ENCODE measurements around the gene MRC1. TPM values are rescaled to one million over a fixed set of nuclear protein-coding genes. Genes with fewer than 3 reads are reported as not detected.
A peak's percentile ranks its signal among the peaks of the same experiment; 100 is the strongest.

Gene MRC1
- total and polyA plus RNA-seq, 5 experiments from 2014 or later, result 1.2 to 1.3 TPM; not detected in 3

DNA sequence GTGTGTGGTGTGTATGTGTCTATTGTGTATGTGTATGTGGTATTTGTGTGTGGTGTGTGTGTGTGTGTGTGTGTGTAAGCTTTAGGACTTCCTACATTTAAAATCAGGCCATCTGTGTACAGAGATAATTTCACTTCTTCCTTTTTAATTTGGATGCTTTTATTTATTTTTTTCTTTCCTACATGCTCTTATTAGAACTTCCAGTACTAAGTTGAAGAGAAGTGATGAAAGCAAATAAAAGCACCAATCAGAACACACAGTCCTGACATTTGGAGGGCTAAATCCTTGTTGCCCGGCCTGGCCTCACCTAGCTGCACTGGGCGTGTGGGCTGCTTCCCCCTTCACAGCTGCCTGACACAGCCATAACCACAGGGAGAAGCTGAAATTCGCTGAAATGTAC is 3.8 kb upstream of the MRC1 start:
- Mint-ChIP-seq H3K27me3 (peaks cover 2 to 18% (median 13%) of the 10 kb centered on the region in 5 donors), H3K36me3 (no peaks in the 10 kb centered on the region), H3K4me3 (no peak overlapping the region), H3K4me1 (peaks cover 0 to 11% (median 4%) of the 10 kb centered on the region in 4 donors), H3K27ac (no peak overlapping the region), H3K9me3 (peaks cover 0 to 7% (median 0%) of the 10 kb centered on the region in 9 donors)
- ATAC-seq (no peak), DNase-seq (no peak)
- POLR2A ChIA-PET, result no interaction called here

DNA sequence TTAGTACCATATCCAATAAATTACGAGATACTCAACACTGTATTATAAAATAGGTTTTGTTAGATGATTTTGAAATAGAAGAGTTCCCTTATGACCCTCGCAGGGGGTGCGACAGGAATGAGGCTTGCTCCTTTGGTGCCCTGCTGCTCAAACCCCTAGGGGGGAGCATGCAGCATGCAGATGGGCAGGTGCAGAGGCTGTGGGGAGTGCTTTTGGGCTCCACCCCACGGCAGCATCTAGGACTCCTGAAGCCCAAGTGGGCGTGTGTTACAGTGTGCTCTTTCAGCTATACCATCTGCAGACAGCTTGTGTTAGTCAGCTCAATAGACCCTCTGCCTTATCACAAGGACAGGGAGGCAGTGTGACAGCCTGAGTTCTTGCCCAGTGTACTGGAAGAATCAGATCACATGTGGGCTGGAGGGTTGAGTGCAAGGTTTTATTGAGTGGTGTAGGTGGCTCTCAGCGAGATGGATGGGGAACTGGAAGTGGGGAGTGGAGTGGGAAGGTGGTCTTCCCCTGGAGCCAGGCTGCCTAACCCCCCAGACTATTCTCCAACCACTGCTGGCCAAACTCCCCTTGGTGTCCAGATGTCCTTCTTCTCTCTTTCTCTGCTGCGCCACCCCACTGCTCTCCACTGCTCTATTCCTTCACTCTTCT is 3.1 kb upstream of the MRC1 start:
- POLR2A ChIA-PET, result no interaction called here
- H3K36me3 Mint-ChIP-seq, result no peaks in the 10 kb centered on the region
- peaks cover 0 to 11% (median 5%) of the 10 kb centered on the region in 4 donors for H3K4me1 Mint-ChIP-seq
- H3K4me3 Mint-ChIP-seq, result no peak overlapping the region
- DNase-seq (peak in 1 of 10 donors; percentile 5), ATAC-seq (peak in 1 of 2 donors; percentile 36)
- no peak overlapping the region for H3K27ac Mint-ChIP-seq
- peaks cover 2 to 25% (median 15%) of the 10 kb centered on the region in 5 donors for H3K27me3 Mint-ChIP-seq
- peaks cover 0 to 7% (median 0%) of the 10 kb centered on the region in 9 donors for H3K9me3 Mint-ChIP-seq

DNA sequence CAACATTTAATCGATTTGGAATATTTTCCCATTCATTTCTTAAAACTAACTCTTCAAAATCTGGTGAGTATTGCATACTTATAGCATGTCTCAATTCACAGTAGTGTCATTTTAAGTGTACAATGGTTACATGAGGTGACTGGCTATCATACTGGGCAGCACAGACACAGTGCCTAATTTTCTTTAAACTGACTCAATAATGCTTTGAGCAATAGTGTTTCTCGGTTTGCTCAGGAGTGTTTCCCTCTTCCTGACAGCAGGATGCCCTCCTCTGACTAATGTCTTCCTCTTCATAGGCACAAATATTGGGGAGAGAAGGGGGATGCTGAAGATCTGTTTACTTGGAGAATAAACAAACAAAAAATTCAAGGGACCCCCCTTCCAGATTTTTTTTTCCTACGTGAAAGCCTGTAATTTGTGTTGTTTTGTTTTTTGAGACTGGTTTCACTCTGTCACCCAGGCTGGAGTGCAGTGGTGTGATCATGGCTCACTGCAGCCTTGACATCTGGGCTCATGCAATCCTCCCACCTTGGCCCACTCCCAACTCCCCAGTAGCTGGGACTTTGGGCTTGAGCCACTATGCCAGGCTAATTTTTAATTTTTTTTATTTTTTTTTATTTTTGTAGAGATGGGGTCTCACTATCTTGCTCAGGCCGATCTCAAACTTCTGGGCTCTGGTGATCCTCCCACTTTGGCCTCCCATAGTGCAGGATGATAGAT is 2.2 kb downstream of the MRC1 start:
- DNase-seq (no peak), ATAC-seq (no peak)
- Mint-ChIP-seq H3K4me3 (no peak overlapping the region), H3K27me3 (peaks cover 5 to 38% (median 24%) of the 10 kb centered on the region in 5 donors), H3K9me3 (peaks cover 0 to 3% (median 0%) of the 10 kb centered on the region in 9 donors), H3K36me3 (no peaks in the 10 kb centered on the region), H3K4me1 (peaks cover 0 to 9% (median 2%) of the 10 kb centered on the region in 4 donors), H3K27ac (no peak overlapping the region)
- POLR2A ChIA-PET, result no interaction called here

DNA sequence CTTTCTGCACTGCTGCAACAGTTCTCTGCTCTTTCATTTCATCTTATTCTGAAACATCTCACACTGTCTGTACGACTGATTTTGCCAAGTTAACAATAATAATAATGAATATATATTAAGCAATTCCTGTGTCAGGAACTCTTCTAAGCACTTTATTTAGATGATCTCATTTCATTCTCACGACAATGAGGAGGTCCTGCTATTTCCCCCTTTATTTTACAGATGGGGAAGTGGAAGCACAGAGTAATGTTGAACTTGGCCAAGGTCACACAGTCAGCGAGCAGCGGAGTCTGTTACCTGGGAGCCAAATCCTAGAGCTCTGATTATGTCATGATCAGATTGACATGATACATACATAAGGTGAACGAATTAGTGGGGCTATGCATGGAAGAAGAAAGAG is 5.8 kb downstream of the MRC1 start:
- no peak for ATAC-seq
- peaks cover 0 to 5% (median under 1%) of the 10 kb centered on the region in 4 donors for H3K4me1 Mint-ChIP-seq
- no peaks in the 10 kb centered on the region for H3K36me3 Mint-ChIP-seq
- DNase-seq, result no peak
- H3K27me3 Mint-ChIP-seq, result peaks cover 5 to 25% (median 13%) of the 10 kb centered on the region in 5 donors
- H3K9me3 Mint-ChIP-seq, result no peaks in the 10 kb centered on the region
- POLR2A ChIA-PET, result no interaction called here
- no peak overlapping the region for H3K27ac Mint-ChIP-seq
- no peak overlapping the region for H3K4me3 Mint-ChIP-seq

DNA sequence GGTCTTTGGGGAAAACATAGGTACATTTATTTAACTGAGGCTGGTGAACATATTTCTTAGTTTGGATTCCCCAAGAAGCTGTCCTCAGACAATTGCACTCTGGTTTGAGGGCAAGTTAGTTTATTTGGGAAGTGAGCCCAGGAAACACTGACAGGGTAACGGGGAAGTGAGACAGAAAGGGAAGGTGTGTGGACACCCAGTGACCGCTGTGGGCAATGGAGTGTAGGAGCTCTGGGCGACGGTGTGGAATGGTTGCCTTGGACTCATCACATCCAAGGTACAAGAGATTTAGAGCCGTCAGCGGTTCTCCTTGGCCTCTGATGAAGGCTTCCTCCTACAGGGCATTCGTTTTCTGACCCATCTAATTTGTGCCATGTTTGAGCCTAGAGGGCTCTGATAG is 7.1 kb downstream of the MRC1 start:
- peaks cover 2 to 21% (median 7%) of the 10 kb centered on the region in 5 donors for H3K27me3 Mint-ChIP-seq

DNA sequence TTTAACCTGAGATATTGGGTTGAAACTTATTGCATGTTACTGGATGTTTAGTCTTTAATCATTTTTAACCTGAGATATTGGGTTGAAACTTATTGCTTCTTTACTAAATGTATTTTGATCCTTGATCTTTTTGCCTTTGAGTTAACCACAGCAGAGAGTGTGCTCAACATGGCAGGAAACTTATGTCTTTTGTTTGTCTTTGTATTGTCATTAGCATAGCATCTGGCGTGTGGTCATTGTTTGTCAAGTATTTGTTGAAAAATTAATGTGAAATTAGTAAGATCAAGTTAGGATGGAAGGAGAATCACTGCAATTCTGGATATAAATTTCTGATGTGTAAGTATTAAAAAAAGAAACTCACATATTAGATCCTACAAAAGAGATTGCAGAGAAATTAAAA is 8.2 kb downstream of the MRC1 start:
- Mint-ChIP-seq H3K9me3 (no peaks in the 10 kb centered on the region), H3K27ac (no peak overlapping the region), H3K4me3 (no peak overlapping the region), H3K36me3 (no peaks in the 10 kb centered on the region), H3K4me1 (no peaks in the 10 kb centered on the region), H3K27me3 (peaks cover 0 to 12% (median 2%) of the 10 kb centered on the region in 5 donors)
- DNase-seq (no peak), ATAC-seq (no peak)
- POLR2A ChIA-PET, result no interaction called here

More for the DNA sequence above, 7.1 kb downstream of the MRC1 start:
- POLR2A ChIA-PET, result no interaction called here
- H3K27ac Mint-ChIP-seq, result no peak overlapping the region
- ATAC-seq, result no peak
- no peaks in the 10 kb centered on the region for H3K36me3 Mint-ChIP-seq
- no peak for DNase-seq
- H3K9me3 Mint-ChIP-seq, result no peaks in the 10 kb centered on the region
- no peaks in the 10 kb centered on the region for H3K4me1 Mint-ChIP-seq
- H3K4me3 Mint-ChIP-seq, result no peak overlapping the region

DNA sequence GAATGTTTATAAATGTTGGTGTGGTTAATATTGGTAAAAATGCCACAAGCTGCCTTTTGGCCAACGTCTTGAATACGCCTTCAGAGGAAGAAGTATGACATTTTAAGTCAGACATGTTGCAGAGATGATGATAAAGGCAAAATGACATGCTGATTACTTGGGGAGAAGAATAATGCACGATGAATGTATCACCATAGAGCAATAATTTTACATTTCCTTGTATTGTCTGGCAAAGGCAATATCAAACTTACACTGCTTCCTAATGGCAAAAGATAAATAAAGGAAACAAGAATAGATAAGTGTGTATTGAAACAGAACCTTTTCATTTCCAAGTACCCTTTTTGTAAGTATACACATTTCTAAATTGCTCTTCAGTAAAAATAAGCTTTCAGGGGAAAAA is 8.6 kb downstream of the MRC1 start:
- Mint-ChIP-seq H3K36me3 (no peaks in the 10 kb centered on the region), H3K9me3 (no peaks in the 10 kb centered on the region), H3K4me1 (no peaks in the 10 kb centered on the region), H3K27ac (no peak overlapping the region), H3K27me3 (peaks cover 0 to 12% (median 2%) of the 10 kb centered on the region in 5 donors), H3K4me3 (no peak overlapping the region)
- DNase-seq (no peak), ATAC-seq (no peak)
- POLR2A ChIA-PET, result no interaction called here

DNA sequence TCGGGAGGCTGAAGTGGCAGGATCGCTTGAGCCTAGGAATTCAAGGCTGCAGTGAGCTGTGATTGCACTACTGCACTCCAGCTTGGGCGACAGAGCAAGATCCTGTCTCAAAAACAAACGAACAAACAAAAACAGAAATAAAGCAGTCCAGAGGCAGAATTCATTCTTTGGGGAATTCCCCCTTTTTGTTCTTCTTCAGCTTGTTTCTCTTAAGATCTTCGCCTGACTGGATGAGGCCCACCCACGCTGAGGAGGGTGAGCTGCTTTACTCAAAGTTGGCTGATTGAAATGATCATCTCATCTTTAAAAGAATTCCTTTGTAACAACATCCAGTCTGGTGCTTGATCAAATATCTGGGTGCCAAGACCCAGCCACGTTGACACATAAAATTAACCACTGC is 10.7 kb downstream of the MRC1 start:
- ATAC-seq, result no peak
- Mint-ChIP-seq H3K4me3 (no peak overlapping the region), H3K27me3 (peaks cover 0 to 10% (median 6%) of the 10 kb centered on the region in 5 donors), H3K36me3 (no peaks in the 10 kb centered on the region), H3K27ac (no peak overlapping the region), H3K9me3 (no peaks in the 10 kb centered on the region), H3K4me1 (no peaks in the 10 kb centered on the region)
- no peak for DNase-seq
- POLR2A ChIA-PET, result no interaction called here

- Mint-ChIP-seq H3K36me3 (peaks cover 0 to 3% (median 0%) of the 10 kb centered on the region in 3 donors), H3K9me3 (peaks cover 0 to 2% (median 0%) of the 10 kb centered on the region in 9 donors), H3K4me3 (no peak overlapping the region), H3K27ac (no peak overlapping the region), H3K27me3 (peaks cover 4 to 17% (median 5%) of the 10 kb centered on the region in 5 donors), H3K4me1 (no peaks in the 10 kb centered on the region)
- DNase-seq (no peak), ATAC-seq (no peak)
- POLR2A ChIA-PET, result no interaction called here
Observed at GRCh38 chr10:17820943-17821342, 11.8 kb downstream of the MRC1 start.

- no peak for DNase-seq
- Mint-ChIP-seq H3K4me1 (no peaks in the 10 kb centered on the region), H3K4me3 (no peak overlapping the region), H3K9me3 (peaks cover 0 to 2% (median 0%) of the 10 kb centered on the region in 9 donors), H3K36me3 (peaks cover 0 to 3% (median 0%) of the 10 kb centered on the region in 3 donors), H3K27me3 (peaks cover 2 to 17% (median 5%) of the 10 kb centered on the region in 5 donors), H3K27ac (no peak overlapping the region)
- no peak for ATAC-seq
- POLR2A ChIA-PET, result no interaction called here
Observed at GRCh38 chr10:17821893-17822292, 12.7 kb downstream of the MRC1 start.

GRCh38 chr10:17831341-17831740 is 22.2 kb downstream of the MRC1 start:
- POLR2A ChIA-PET, result no interaction called here
- Mint-ChIP-seq H3K4me3 (no peak overlapping the region), H3K27ac (no peak overlapping the region), H3K9me3 (peaks cover 0 to 9% (median 0%) of the 10 kb centered on the region in 9 donors), H3K36me3 (no peaks in the 10 kb centered on the region), H3K4me1 (peaks cover 0 to 3% (median 0%) of the 10 kb centered on the region in 4 donors), H3K27me3 (peaks cover 6 to 19% (median 10%) of the 10 kb centered on the region in 5 donors)
- DNase-seq (no peak), ATAC-seq (no peak)

DNA sequence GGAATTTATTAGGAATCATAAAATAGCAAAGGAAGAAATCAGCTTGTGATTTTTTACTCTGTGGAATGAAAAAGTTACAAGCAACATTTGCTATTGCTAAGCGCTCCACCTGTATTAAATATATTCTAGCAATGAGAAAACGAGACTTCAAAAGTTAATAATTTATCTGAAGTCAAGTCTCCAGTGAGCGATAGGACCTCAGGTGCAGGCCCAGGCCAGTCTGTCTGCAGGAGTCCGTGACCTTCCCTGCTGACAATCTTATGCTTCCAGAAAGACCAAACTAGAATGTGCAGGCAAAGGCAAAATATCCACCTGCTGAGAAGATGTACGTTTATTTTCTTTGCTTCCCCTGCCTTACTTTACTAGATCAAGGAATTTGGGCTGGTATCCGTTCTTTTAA is 22.7 kb downstream of the MRC1 start:
- Mint-ChIP-seq H3K9me3 (peaks cover 0 to 9% (median 0%) of the 10 kb centered on the region in 9 donors), H3K36me3 (no peaks in the 10 kb centered on the region), H3K4me1 (peaks cover 0 to 5% (median 0%) of the 10 kb centered on the region in 4 donors), H3K27me3 (peaks cover 6 to 24% (median 10%) of the 10 kb centered on the region in 5 donors), H3K4me3 (no peak overlapping the region), H3K27ac (peak overlapping the region in 1 of 10 donors; percentile 18)
- POLR2A ChIA-PET, result no interaction called here
- ATAC-seq, result no peak
- DNase-seq, result no peak

DNA sequence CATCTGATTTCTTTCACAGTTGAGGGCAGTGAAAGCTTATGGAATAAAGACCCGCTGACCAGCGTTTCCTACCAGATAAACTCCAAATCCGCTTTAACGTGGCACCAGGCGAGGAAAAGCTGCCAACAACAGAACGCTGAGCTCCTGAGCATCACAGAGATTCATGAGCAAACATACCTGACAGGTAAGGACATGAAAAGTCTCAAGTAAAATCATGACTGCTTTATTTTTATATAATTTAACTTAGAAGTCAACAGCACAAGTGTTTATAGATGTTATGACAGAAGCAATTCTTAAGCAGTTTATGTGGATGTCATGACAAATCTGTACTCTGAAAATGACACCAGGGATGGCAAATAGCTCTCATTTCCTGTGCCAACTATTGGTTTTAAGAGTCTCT is 24.5 kb downstream of the MRC1 start:
- POLR2A ChIA-PET, result no interaction called here
- Mint-ChIP-seq H3K4me3 (no peak overlapping the region), H3K9me3 (peaks cover 0 to 3% (median 0%) of the 10 kb centered on the region in 9 donors), H3K27ac (no peak overlapping the region), H3K36me3 (no peaks in the 10 kb centered on the region), H3K4me1 (peaks cover 0 to 16% (median 3%) of the 10 kb centered on the region in 4 donors), H3K27me3 (peaks cover 10 to 32% (median 16%) of the 10 kb centered on the region in 5 donors)
- ATAC-seq, result no peak
- DNase-seq, result no peak
